Karpas-422 (cell line): Measurements from ENCODE around the gene IRS1. TPM values are rescaled to one million over a fixed set of nuclear protein-coding genes. Genes with fewer than 3 reads are reported as not detected.

ENCODE experiments used
- DNase-seq: peaks from one replicate; pipeline ENCODE4 v3.0.0-alpha.2; 2015
- H2AFZ ChIP-seq: fragments of 200-600 bp; sonication (generic); 2 replicates; pipeline ENCODE4 v1.6.1; 2014; ENCODE audit warnings: antibody characterized with exemption, low read length, mixed read lengths
- H3K27ac ChIP-seq: fragments of 200-600 bp; sonication (generic); 2 replicates; pipeline ENCODE4 v1.5.1; 2014; ENCODE audit warnings: mild to moderate bottlenecking, low read length, moderate library complexity
- H3K27me3 ChIP-seq: fragments of 200-600 bp; sonication (generic); 2 replicates; pipeline ENCODE4 v1.6.1; 2014; ENCODE audit warnings: low read length, mixed read lengths
- H3K36me3 ChIP-seq: fragments of 200-600 bp; sonication (generic); 2 replicates; pipeline ENCODE4 v1.6.1; 2014; ENCODE audit warnings: low read length, mixed read lengths; ENCODE audit not compliant: insufficient read depth
- H3K4me1 ChIP-seq: fragments of 200-600 bp; sonication (generic); 2 replicates; pipeline ENCODE4 v1.6.1; 2014; ENCODE audit warnings: mild to moderate bottlenecking, low read length, mixed read lengths
- H3K4me2 ChIP-seq: fragments of 200-600 bp; sonication (generic); 2 replicates; pipeline ENCODE4 v1.6.1; 2014; ENCODE audit warnings: low read length, low read depth, mild to moderate bottlenecking; ENCODE audit not compliant: poor library complexity, severe bottlenecking
- H3K4me3 ChIP-seq: fragments of 200-600 bp; sonication (generic); 2 replicates; pipeline ENCODE4 v1.5.1; 2014; ENCODE audit warnings: mild to moderate bottlenecking, antibody characterized with exemption, low read length, mixed read lengths
- H3K79me2 ChIP-seq: fragments of 200-600 bp; sonication (generic); 2 replicates; pipeline ENCODE4 v1.6.1; 2014; ENCODE audit warnings: mild to moderate bottlenecking, low read length, mixed read lengths
- H3K9ac ChIP-seq: fragments of 200-600 bp; sonication (generic); 2 replicates; pipeline ENCODE4 v1.6.0; 2014; ENCODE audit warnings: low read length
- H3K9me2 ChIP-seq: fragments of 200-600 bp; sonication (generic), shearing (Covaris generic); replicated peaks from 2 replicates; pipeline ENCODE4 v1.6.0; 2014; ENCODE audit warnings: mild to moderate bottlenecking, low read length, moderate library complexity; ENCODE audit not compliant: insufficient read depth
- H3K9me3 ChIP-seq: fragments of 300-700, 200-600 bp; sonication (generic); 2 replicates; pipeline ENCODE4 v1.6.1; 2014; ENCODE audit warnings: low read length, mixed read lengths
- H4K20me1 ChIP-seq: fragments of 200-600 bp; sonication (generic); 2 replicates; pipeline ENCODE4 v1.6.1; 2014; ENCODE audit warnings: mild to moderate bottlenecking, antibody characterized with exemption, low read length, low read depth; ENCODE audit not compliant: insufficient read depth
- total RNA-seq: library from RNA; depleted of rRNA; stranded (reverse); fragments of >200 nt; shearing (Covaris generic); gene quantifications from 2 replicates; pipeline ENCODE4 v1.2.3, GENCODE V29; 2014; ENCODE audit warnings: low replicate concordance

Gene IRS1
- total RNA-seq, 1 experiment from 2014 or later = 3.5 TPM

- H3K9ac ChIP-seq = no peak overlapping the region
- H3K9me2 ChIP-seq = no peaks in the 10 kb centered on the region
- no peaks in the 10 kb centered on the region for H3K36me3 ChIP-seq
- no peaks in the 10 kb centered on the region for H3K4me1 ChIP-seq
- H3K4me2 ChIP-seq = no peak overlapping the region
- H3K9me3 ChIP-seq = no peaks in the 10 kb centered on the region
- no peaks in the 10 kb centered on the region for H3K27me3 ChIP-seq
- no peak overlapping the region for H3K4me3 ChIP-seq
- no peak overlapping the region for H3K27ac ChIP-seq
- H3K79me2 ChIP-seq = no peaks in the 10 kb centered on the region
- H4K20me1 ChIP-seq = no peaks in the 10 kb centered on the region
- DNase-seq = no peak
- no peak overlapping the region for H2AFZ ChIP-seq
Observed at GRCh38 chr2:226711606-226712296, 87.9 kb downstream of the IRS1 start.

GRCh38 chr2:226707499-226707898, 92.1 kb downstream of the IRS1 start:
- H3K4me1 ChIP-seq = no peaks in the 10 kb centered on the region

GRCh38 chr2:226705965-226706364, 93.7 kb downstream of the IRS1 start:
- no peaks in the 10 kb centered on the region for H3K27me3 ChIP-seq
- no peak overlapping the region for H3K9ac ChIP-seq
- no peak overlapping the region for H3K27ac ChIP-seq
- no peaks in the 10 kb centered on the region for H3K4me1 ChIP-seq
- no peak overlapping the region for H3K4me3 ChIP-seq
- no peak for DNase-seq
- no peaks in the 10 kb centered on the region for H4K20me1 ChIP-seq
- H3K4me2 ChIP-seq = no peak overlapping the region
- H3K36me3 ChIP-seq = no peaks in the 10 kb centered on the region
- no peaks in the 10 kb centered on the region for H3K9me2 ChIP-seq
- H2AFZ ChIP-seq = no peak overlapping the region
- H3K9me3 ChIP-seq = no peaks in the 10 kb centered on the region
- no peaks in the 10 kb centered on the region for H3K79me2 ChIP-seq

More at GRCh38 chr2:226707499-226707898, 92.1 kb downstream of the IRS1 start:
- H2AFZ ChIP-seq = no peak overlapping the region
- no peak overlapping the region for H3K27ac ChIP-seq
- DNase-seq = no peak
- H3K36me3 ChIP-seq = no peaks in the 10 kb centered on the region
- H3K9me3 ChIP-seq = no peaks in the 10 kb centered on the region
- H3K4me2 ChIP-seq = no peak overlapping the region
- no peaks in the 10 kb centered on the region for H3K27me3 ChIP-seq
- H4K20me1 ChIP-seq = no peaks in the 10 kb centered on the region
- no peaks in the 10 kb centered on the region for H3K79me2 ChIP-seq
- H3K9ac ChIP-seq = no peak overlapping the region
- no peaks in the 10 kb centered on the region for H3K9me2 ChIP-seq
- H3K4me3 ChIP-seq = no peak overlapping the region

- H3K79me2 ChIP-seq = no peaks in the 10 kb centered on the region
- H3K4me3 ChIP-seq = no peak overlapping the region
- H3K36me3 ChIP-seq = no peaks in the 10 kb centered on the region
- DNase-seq = no peak
- H3K4me2 ChIP-seq = no peak overlapping the region
- H3K9me2 ChIP-seq = no peaks in the 10 kb centered on the region
- H4K20me1 ChIP-seq = no peaks in the 10 kb centered on the region
- no peaks in the 10 kb centered on the region for H3K27me3 ChIP-seq
- H3K9me3 ChIP-seq = no peaks in the 10 kb centered on the region
- no peaks in the 10 kb centered on the region for H3K4me1 ChIP-seq
- H3K27ac ChIP-seq = no peak overlapping the region
- no peak overlapping the region for H3K9ac ChIP-seq
- H2AFZ ChIP-seq = no peak overlapping the region
Observed at GRCh38 chr2:226705133-226705886, 94.3 kb downstream of the IRS1 start.

- Histone ChIP-seq H2AFZ (no peak overlapping the region), H3K4me2 (no peak overlapping the region), H3K4me1 (no peaks in the 10 kb centered on the region), H3K9ac (no peak overlapping the region), H3K79me2 (no peaks in the 10 kb centered on the region), H3K27me3 (no peaks in the 10 kb centered on the region), H3K36me3 (no peaks in the 10 kb centered on the region), H3K9me3 (no peaks in the 10 kb centered on the region), H4K20me1 (no peaks in the 10 kb centered on the region), H3K27ac (no peak overlapping the region), H3K9me2 (no peaks in the 10 kb centered on the region), H3K4me3 (no peak overlapping the region)
- no peak for DNase-seq
Observed at GRCh38 chr2:226703514-226703913, 96.1 kb downstream of the IRS1 start.

- H3K4me1 ChIP-seq = no peaks in the 10 kb centered on the region
- no peak overlapping the region for H3K4me2 ChIP-seq
- DNase-seq = no peak
- H2AFZ ChIP-seq = no peak overlapping the region
- H3K9me2 ChIP-seq = no peaks in the 10 kb centered on the region
- H3K27me3 ChIP-seq = no peaks in the 10 kb centered on the region
- no peak overlapping the region for H3K9ac ChIP-seq
- H3K9me3 ChIP-seq = no peaks in the 10 kb centered on the region
- H3K36me3 ChIP-seq = no peaks in the 10 kb centered on the region
- no peaks in the 10 kb centered on the region for H3K79me2 ChIP-seq
- H3K27ac ChIP-seq = no peak overlapping the region
- no peak overlapping the region for H3K4me3 ChIP-seq
- no peaks in the 10 kb centered on the region for H4K20me1 ChIP-seq
Observed at GRCh38 chr2:226702376-226702775, 97.2 kb downstream of the IRS1 start.

GRCh38 chr2:226701052-226701451, 98.6 kb downstream of the IRS1 start:
- Histone ChIP-seq H3K4me1 (no peaks in the 10 kb centered on the region), H3K9me2 (no peaks in the 10 kb centered on the region), H3K9me3 (no peaks in the 10 kb centered on the region), H3K27me3 (no peaks in the 10 kb centered on the region), H3K27ac (no peak overlapping the region), H4K20me1 (no peaks in the 10 kb centered on the region), H3K79me2 (no peaks in the 10 kb centered on the region), H3K4me3 (no peak overlapping the region), H3K9ac (no peak overlapping the region), H2AFZ (no peak overlapping the region), H3K36me3 (no peaks in the 10 kb centered on the region), H3K4me2 (no peak overlapping the region)
- DNase-seq = no peak

- no peak for DNase-seq
- H3K4me2 ChIP-seq = no peak overlapping the region
- no peak overlapping the region for H3K4me3 ChIP-seq
- H3K27me3 ChIP-seq = no peaks in the 10 kb centered on the region
- no peaks in the 10 kb centered on the region for H3K9me3 ChIP-seq
- no peaks in the 10 kb centered on the region for H3K4me1 ChIP-seq
- H3K9ac ChIP-seq = no peak overlapping the region
- no peaks in the 10 kb centered on the region for H3K36me3 ChIP-seq
- H2AFZ ChIP-seq = no peak overlapping the region
- no peaks in the 10 kb centered on the region for H3K79me2 ChIP-seq
- H3K9me2 ChIP-seq = no peaks in the 10 kb centered on the region
- no peak overlapping the region for H3K27ac ChIP-seq
- H4K20me1 ChIP-seq = no peaks in the 10 kb centered on the region
Observed at GRCh38 chr2:226699321-226699720, 100.3 kb downstream of the IRS1 start.
